WTC11 (cell line): ENCODE data around the gene USH1G. TPM values are rescaled to one million over a fixed set of nuclear protein-coding genes. Genes with fewer than 3 reads are reported as not detected.

Experiments
- ATAC-seq: fragments of 200-7000 bp; cut with Tn5 transposase; 2 replicates; pipeline ENCODE4 v1.10.0; 2021; ENCODE audit warnings: mild to moderate bottlenecking, moderate library complexity
- CTCF ChIA-PET: fragments of 300-600 bp; sonication (Branson Sonifier 250); formaldehyde crosslinking; loops from one replicate; lab custom pipeline; 2021; ENCODE audit warnings: antibody characterized with exemption; lab: Charles Lee
- POLR2A ChIA-PET: fragments of 350-600 bp; sonication (Branson Sonifier 250); formaldehyde crosslinking; loops from one replicate; lab custom pipeline; 2021; ENCODE audit warnings: antibody characterized with exemption; lab: Charles Lee
- DNase-seq: peaks from one replicate; pipeline ENCODE4 v3.0.0; 2021; ENCODE audit warnings: low spot score
- H3K27ac Mint-ChIP-seq: 2 replicates; pipeline ENCODE4 v1.8.0; 2021; ENCODE audit warnings: mixed read lengths
- H3K27me3 Mint-ChIP-seq: 2 replicates; pipeline ENCODE4 v1.8.0; 2021; ENCODE audit warnings: low read depth, mild to moderate bottlenecking, moderate library complexity, mixed read lengths
- H3K36me3 Mint-ChIP-seq: 2 replicates; pipeline ENCODE4 v1.8.0; 2021; ENCODE audit warnings: mixed read lengths
- H3K4me1 Mint-ChIP-seq: 2 replicates; pipeline ENCODE4 v1.8.0; 2022; ENCODE audit warnings: mixed read lengths
- H3K4me3 Mint-ChIP-seq: 2 replicates; pipeline ENCODE4 v1.8.0; 2021; ENCODE audit warnings: mild to moderate bottlenecking, moderate library complexity, mixed read lengths
- H3K9me3 Mint-ChIP-seq: 2 replicates; pipeline ENCODE4 v1.8.0; 2021; ENCODE audit warnings: mixed read lengths
- CBFB ChIP-seq: sonication (generic); formaldehyde crosslinking; IDR thresholded peaks from 2 replicates; pipeline ENCODE4 v1.8.1; 2022; ENCODE audit warnings: mild to moderate bottlenecking, low read depth, missing genetic modification reagents
- ELF4 ChIP-seq: sonication (generic); formaldehyde crosslinking; IDR thresholded peaks from 2 replicates; pipeline ENCODE4 v1.8.1; 2022; ENCODE audit warnings: low read depth, mild to moderate bottlenecking, moderate library complexity, missing genetic modification reagents
- GRHL2 ChIP-seq: fragments of 250-450 bp; sonication (Bioruptor Pico); IDR thresholded peaks from 2 replicates; pipeline ENCODE4 v1.8.0; 2022; ENCODE audit warnings: mild to moderate bottlenecking, moderate library complexity; ENCODE audit not compliant: insufficient replicate concordance, severe bottlenecking
- HMGA2 ChIP-seq: fragments of 250-450 bp; sonication (Bioruptor Pico); IDR thresholded peaks from 2 replicates; pipeline ENCODE4 v1.4.0; 2021; ENCODE audit warnings: mild to moderate bottlenecking, moderate library complexity
- JUN ChIP-seq: sonication (generic); formaldehyde crosslinking; IDR thresholded peaks from 2 replicates; pipeline ENCODE4 v1.8.0; 2023; ENCODE audit warnings: mild to moderate bottlenecking, missing genetic modification reagents
- MYBL2 ChIP-seq: sonication (generic); formaldehyde crosslinking; IDR thresholded peaks from 2 replicates; pipeline ENCODE4 v1.8.1; 2023; ENCODE audit warnings: mild to moderate bottlenecking, moderate library complexity, missing genetic modification reagents
- NR3C1 ChIP-seq: sonication (generic); formaldehyde crosslinking; conservative IDR thresholded peaks from 2 replicates; pipeline ENCODE4 v1.8.1; 2023; ENCODE audit warnings: low read depth, mild to moderate bottlenecking, missing genetic modification reagents
- SMAD4 ChIP-seq: sonication (generic); formaldehyde crosslinking; IDR thresholded peaks from 2 replicates; pipeline ENCODE4 v1.8.0; 2022; ENCODE audit warnings: mild to moderate bottlenecking, missing genetic modification reagents
- SP1 ChIP-seq: sonication (generic); formaldehyde crosslinking; conservative IDR thresholded peaks from 2 replicates; pipeline ENCODE4 v1.8.1; 2022; ENCODE audit warnings: missing genetic modification reagents
- TCF7 ChIP-seq: sonication (generic); formaldehyde crosslinking; IDR thresholded peaks from 2 replicates; pipeline ENCODE4 v1.8.0; 2022; ENCODE audit warnings: mild to moderate bottlenecking, low read depth, missing genetic modification reagents, moderate library complexity
- ZNF219 ChIP-seq: sonication (generic); formaldehyde crosslinking; IDR thresholded peaks from 2 replicates; pipeline ENCODE4 v1.8.0; 2023; ENCODE audit warnings: missing genetic modification reagents, mild to moderate bottlenecking, borderline replicate concordance
- ZNF416 ChIP-seq: fragments of 250-450 bp; sonication (Bioruptor Pico); IDR thresholded peaks from 2 replicates; pipeline ENCODE4 v1.9.0; 2021; ENCODE audit warnings: mild to moderate bottlenecking, inconsistent platforms
- total RNA-seq: library from RNA; stranded (reverse); gene quantifications from 3 replicates; pipeline ENCODE4 v1.2.3, GENCODE V29; 2021
- TF ChIP-seq, protein P1 (sequence below): fragments of 200-600 bp; IDR thresholded peaks from 2 replicates; pipeline ENCODE4 v1.8.0; 2022; ENCODE audit warnings: antibody characterized with exemption
- TF ChIP-seq, protein P2 (sequence below): sonication (generic); formaldehyde crosslinking; IDR thresholded peaks from 2 replicates; pipeline ENCODE4 v1.8.1; 2022; ENCODE audit warnings: low read depth, missing genetic modification reagents, borderline replicate concordance
- TF ChIP-seq, protein P3 (sequence below): sonication (generic); formaldehyde crosslinking; IDR thresholded peaks from 2 replicates; pipeline ENCODE4 v1.8.1; 2023; ENCODE audit warnings: mild to moderate bottlenecking, missing genetic modification reagents, borderline replicate concordance
- TF ChIP-seq, protein P4 (sequence below): sonication (generic); formaldehyde crosslinking; IDR thresholded peaks from 2 replicates; pipeline ENCODE4 v1.8.0; 2022; ENCODE audit warnings: mild to moderate bottlenecking, missing genetic modification reagents
- TF ChIP-seq, protein P5 (sequence below): sonication (generic); formaldehyde crosslinking; IDR thresholded peaks from 2 replicates; pipeline ENCODE4 v1.8.1; 2022; ENCODE audit warnings: mild to moderate bottlenecking, missing genetic modification reagents, moderate library complexity, borderline replicate concordance
- TF ChIP-seq, protein P6 (sequence below): sonication (generic); formaldehyde crosslinking; IDR thresholded peaks from 2 replicates; pipeline ENCODE4 v1.8.1; 2022; ENCODE audit warnings: mild to moderate bottlenecking, moderate library complexity, missing genetic modification reagents

The USH1G gene
- total RNA-seq, 1 experiment from 2014 or later, result 1.9 TPM

DNA sequence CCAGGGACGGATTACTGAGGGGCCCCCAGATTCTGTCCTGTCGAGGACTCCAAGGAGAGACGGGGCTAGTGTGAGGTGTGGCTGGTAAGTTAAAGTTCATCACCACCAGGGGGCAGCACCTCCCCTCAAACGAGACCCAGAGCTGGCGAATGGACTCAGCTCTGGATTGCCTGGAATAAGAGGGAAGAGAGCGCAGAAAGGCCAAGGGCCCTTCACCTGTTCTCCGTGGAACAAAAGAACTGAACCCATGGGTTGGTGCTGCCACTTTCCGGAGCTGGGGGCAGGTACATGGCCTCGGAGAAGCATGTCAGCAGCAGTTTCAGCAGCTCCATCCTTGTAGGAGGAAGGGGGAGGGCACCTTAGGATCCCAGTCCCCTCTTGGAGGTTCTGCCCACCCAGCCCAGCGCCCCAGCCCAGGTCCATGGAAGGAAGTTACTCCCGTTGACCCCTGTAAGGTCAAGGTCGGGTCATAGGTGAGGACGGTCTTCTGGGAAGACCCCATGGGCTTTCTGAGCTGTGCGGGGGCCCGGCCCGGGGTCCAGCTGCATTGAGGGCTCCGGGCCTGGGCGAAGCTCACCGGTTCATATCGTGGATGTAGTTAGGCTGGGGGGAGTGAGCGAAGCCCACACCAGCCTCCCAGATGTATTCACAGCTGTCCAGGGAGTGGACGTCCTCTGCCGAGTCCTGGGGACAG is 38.7 kb upstream of the USH1G start:
- ATAC-seq (peak; percentile 81), DNase-seq (peak; percentile 94)
- TF ChIP-seq ZNF416 (CRISPR knock-in tag), result 0 out of 2 replicates have a peak, but pooled peaks have one; percentile 23
- TF ChIP-seq JUN (CRISPR knock-in tag), result no peak
- TF ChIP-seq, protein P1, sequence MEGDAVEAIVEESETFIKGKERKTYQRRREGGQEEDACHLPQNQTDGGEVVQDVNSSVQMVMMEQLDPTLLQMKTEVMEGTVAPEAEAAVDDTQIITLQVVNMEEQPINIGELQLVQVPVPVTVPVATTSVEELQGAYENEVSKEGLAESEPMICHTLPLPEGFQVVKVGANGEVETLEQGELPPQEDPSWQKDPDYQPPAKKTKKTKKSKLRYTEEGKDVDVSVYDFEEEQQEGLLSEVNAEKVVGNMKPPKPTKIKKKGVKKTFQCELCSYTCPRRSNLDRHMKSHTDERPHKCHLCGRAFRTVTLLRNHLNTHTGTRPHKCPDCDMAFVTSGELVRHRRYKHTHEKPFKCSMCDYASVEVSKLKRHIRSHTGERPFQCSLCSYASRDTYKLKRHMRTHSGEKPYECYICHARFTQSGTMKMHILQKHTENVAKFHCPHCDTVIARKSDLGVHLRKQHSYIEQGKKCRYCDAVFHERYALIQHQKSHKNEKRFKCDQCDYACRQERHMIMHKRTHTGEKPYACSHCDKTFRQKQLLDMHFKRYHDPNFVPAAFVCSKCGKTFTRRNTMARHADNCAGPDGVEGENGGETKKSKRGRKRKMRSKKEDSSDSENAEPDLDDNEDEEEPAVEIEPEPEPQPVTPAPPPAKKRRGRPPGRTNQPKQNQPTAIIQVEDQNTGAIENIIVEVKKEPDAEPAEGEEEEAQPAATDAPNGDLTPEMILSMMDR, result peak; percentile 88
- H3K36me3 Mint-ChIP-seq, result no peaks in the 10 kb centered on the region
- ChIA-PET POLR2A (interaction anchor here (0.6 to 2.2 kb wide), 5 partner anchors 10 to 73 kb away, joined by 3 to 18 read pairs (median 4); partner anchors contain the start of gene MRPL58), CTCF (interaction anchor here (0.5 to 4.9 kb wide), 83 partner anchors 10 to 899 kb away, joined by 3 to 139 read pairs (median 6); partner anchors contain the start of genes ARMC7, ATP5PD, CDR2L and FADS6)
- no peaks in the 10 kb centered on the region for H3K9me3 Mint-ChIP-seq
- H3K4me1 Mint-ChIP-seq, result peaks cover 8% of the 10 kb centered on the region
- H3K27me3 Mint-ChIP-seq, result peaks cover 16% of the 10 kb centered on the region
- H3K27ac Mint-ChIP-seq, result no peak overlapping the region
- no peak overlapping the region for H3K4me3 Mint-ChIP-seq

DNA sequence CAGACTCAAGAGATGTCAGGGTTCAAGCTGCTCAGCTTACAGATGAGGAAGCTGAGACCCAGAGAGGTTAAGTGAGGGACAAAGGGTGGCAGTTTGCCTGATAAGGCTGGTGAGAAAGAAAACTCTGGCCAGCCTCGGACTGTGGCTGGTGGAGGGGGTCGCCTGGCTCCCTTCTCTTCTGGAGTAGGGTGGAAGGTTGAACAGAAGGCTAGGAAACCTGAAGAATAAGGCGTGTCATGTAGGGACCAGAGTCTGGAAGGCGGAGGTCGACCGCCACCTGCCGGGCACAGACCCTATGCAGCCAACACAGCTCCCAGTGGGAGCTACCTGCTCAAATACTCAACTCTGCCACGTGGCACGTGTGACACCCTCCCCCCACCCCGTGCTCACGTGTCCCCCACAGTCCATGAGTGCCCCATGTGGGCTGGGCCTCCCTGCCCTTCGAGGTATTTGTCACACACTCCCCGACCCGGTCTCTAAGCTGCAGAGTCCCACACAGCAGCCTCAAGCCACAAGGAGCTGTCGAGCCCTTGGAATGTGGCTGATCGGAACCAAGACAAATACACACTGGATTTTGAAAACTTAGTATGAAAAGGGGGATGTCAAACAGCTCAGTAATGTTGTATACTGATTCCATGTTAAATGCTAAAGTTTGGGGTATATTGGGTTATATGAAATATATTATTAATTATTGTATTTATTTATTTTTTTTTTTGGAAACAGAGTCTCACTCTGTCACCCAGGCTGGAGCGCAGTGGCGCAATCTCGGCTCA is 37.7 kb upstream of the USH1G start:
- H3K27ac Mint-ChIP-seq, result no peak overlapping the region
- peaks cover 16% of the 10 kb centered on the region for H3K27me3 Mint-ChIP-seq
- no peak overlapping the region for H3K4me3 Mint-ChIP-seq
- peak; percentile 82 for DNase-seq
- H3K9me3 Mint-ChIP-seq, result no peaks in the 10 kb centered on the region
- POLR2A ChIA-PET, result interaction anchor here (0.7 to 2.2 kb wide), 4 partner anchors 51 to 280 kb away, joined by 3 to 18 read pairs (median 6); partner anchors contain the start of genes FDXR and MRPL58
- peaks cover 8% of the 10 kb centered on the region for H3K4me1 Mint-ChIP-seq
- peak; percentile 38 for ATAC-seq
- CTCF ChIA-PET, result interaction anchor here (0.5 to 4.9 kb wide), 87 partner anchors 9 to 867 kb away, joined by 3 to 139 read pairs (median 6); partner anchors contain the start of genes ARMC7, ATP5PD, CDR2L and FADS6
- H3K36me3 Mint-ChIP-seq, result no peaks in the 10 kb centered on the region
- TF ChIP-seq ZNF219 (CRISPR knock-in tag) (no peak), TCF7 (CRISPR knock-in tag) (no peak), MYBL2 (no peak), GRHL2 (CRISPR knock-in tag) (no peak), ELF4 (CRISPR knock-in tag) (no peak), HMGA2 (CRISPR knock-in tag) (no peak), SMAD4 (CRISPR knock-in tag) (no peak), NR3C1 (CRISPR knock-in tag) (no peak), CBFB (CRISPR knock-in tag) (no peak), SP1 (CRISPR knock-in tag) (no peak)
- TF ChIP-seq, protein P2, sequence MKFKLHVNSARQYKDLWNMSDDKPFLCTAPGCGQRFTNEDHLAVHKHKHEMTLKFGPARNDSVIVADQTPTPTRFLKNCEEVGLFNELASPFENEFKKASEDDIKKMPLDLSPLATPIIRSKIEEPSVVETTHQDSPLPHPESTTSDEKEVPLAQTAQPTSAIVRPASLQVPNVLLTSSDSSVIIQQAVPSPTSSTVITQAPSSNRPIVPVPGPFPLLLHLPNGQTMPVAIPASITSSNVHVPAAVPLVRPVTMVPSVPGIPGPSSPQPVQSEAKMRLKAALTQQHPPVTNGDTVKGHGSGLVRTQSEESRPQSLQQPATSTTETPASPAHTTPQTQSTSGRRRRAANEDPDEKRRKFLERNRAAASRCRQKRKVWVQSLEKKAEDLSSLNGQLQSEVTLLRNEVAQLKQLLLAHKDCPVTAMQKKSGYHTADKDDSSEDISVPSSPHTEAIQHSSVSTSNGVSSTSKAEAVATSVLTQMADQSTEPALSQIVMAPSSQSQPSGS (CRISPR knock-in tag), result no peak
- TF ChIP-seq, protein P3, sequence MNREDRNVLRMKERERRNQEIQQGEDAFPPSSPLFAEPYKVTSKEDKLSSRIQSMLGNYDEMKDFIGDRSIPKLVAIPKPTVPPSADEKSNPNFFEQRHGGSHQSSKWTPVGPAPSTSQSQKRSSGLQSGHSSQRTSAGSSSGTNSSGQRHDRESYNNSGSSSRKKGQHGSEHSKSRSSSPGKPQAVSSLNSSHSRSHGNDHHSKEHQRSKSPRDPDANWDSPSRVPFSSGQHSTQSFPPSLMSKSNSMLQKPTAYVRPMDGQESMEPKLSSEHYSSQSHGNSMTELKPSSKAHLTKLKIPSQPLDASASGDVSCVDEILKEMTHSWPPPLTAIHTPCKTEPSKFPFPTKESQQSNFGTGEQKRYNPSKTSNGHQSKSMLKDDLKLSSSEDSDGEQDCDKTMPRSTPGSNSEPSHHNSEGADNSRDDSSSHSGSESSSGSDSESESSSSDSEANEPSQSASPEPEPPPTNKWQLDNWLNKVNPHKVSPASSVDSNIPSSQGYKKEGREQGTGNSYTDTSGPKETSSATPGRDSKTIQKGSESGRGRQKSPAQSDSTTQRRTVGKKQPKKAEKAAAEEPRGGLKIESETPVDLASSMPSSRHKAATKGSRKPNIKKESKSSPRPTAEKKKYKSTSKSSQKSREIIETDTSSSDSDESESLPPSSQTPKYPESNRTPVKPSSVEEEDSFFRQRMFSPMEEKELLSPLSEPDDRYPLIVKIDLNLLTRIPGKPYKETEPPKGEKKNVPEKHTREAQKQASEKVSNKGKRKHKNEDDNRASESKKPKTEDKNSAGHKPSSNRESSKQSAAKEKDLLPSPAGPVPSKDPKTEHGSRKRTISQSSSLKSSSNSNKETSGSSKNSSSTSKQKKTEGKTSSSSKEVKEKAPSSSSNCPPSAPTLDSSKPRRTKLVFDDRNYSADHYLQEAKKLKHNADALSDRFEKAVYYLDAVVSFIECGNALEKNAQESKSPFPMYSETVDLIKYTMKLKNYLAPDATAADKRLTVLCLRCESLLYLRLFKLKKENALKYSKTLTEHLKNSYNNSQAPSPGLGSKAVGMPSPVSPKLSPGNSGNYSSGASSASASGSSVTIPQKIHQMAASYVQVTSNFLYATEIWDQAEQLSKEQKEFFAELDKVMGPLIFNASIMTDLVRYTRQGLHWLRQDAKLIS (CRISPR knock-in tag), result no peak
- TF ChIP-seq, protein P4, sequence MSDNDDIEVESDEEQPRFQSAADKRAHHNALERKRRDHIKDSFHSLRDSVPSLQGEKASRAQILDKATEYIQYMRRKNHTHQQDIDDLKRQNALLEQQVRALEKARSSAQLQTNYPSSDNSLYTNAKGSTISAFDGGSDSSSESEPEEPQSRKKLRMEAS (CRISPR knock-in tag), result peak; percentile 87
- TF ChIP-seq, protein P5, sequence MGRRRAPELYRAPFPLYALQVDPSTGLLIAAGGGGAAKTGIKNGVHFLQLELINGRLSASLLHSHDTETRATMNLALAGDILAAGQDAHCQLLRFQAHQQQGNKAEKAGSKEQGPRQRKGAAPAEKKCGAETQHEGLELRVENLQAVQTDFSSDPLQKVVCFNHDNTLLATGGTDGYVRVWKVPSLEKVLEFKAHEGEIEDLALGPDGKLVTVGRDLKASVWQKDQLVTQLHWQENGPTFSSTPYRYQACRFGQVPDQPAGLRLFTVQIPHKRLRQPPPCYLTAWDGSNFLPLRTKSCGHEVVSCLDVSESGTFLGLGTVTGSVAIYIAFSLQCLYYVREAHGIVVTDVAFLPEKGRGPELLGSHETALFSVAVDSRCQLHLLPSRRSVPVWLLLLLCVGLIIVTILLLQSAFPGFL (CRISPR knock-in tag), result no peak
- TF ChIP-seq, protein P6, sequence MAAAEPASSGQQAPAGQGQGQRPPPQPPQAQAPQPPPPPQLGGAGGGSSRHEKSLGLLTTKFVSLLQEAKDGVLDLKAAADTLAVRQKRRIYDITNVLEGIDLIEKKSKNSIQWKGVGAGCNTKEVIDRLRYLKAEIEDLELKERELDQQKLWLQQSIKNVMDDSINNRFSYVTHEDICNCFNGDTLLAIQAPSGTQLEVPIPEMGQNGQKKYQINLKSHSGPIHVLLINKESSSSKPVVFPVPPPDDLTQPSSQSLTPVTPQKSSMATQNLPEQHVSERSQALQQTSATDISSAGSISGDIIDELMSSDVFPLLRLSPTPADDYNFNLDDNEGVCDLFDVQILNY (CRISPR knock-in tag), result no peak
